H9 (cell line): ENCODE data around the gene NOL9. TPM values are rescaled to one million over a fixed set of nuclear protein-coding genes. Genes with fewer than 3 reads are reported as not detected.
A peak's percentile ranks its signal among the peaks of the same experiment; 100 is the strongest.

ENCODE experiments used
- DNase-seq: peaks from one replicate; pipeline ENCODE4 v3.0.0-alpha.2; 2017
- H2AFZ ChIP-seq: one replicate; pipeline ENCODE4 v1.6.1; 2013; ENCODE audit warnings: mild to moderate bottlenecking, low read length, control low read depth, moderate library complexity
- H2AK5ac ChIP-seq: 2 replicates; pipeline ENCODE4 v1.6.1; 2013; ENCODE audit warnings: low read length, control low read depth, mixed read lengths; ENCODE audit not compliant: insufficient read length
- H2BK120ac ChIP-seq: one replicate; pipeline ENCODE4 v1.6.1; 2013; ENCODE audit warnings: low read depth, mild to moderate bottlenecking, low read length, control low read depth, inconsistent platforms; ENCODE audit not compliant: poor library complexity, severe bottlenecking
- H2BK12ac ChIP-seq: 2 replicates; pipeline ENCODE4 v1.6.1; 2013; ENCODE audit warnings: low read length, control low read depth, mixed read lengths, low read depth; ENCODE audit not compliant: insufficient read length
- H2BK15ac ChIP-seq: 2 replicates; pipeline ENCODE4 v1.6.1; 2013; ENCODE audit warnings: low read depth, low read length, control low read depth
- H2BK20ac ChIP-seq: one replicate; pipeline ENCODE4 v1.6.1; 2013; ENCODE audit warnings: low read depth, mild to moderate bottlenecking, low read length, control low read depth, inconsistent platforms; ENCODE audit not compliant: poor library complexity, severe bottlenecking
- H2BK5ac ChIP-seq: 2 replicates; pipeline ENCODE4 v1.6.1; 2013; ENCODE audit warnings: low read length, control low read depth, mixed read lengths; ENCODE audit not compliant: insufficient read length
- H3K14ac ChIP-seq: 2 replicates; pipeline ENCODE4 v1.6.1; 2013; ENCODE audit warnings: low read length, control low read depth; ENCODE audit not compliant: insufficient read depth
- H3K18ac ChIP-seq: 2 replicates; pipeline ENCODE4 v1.6.1; 2013; ENCODE audit warnings: low read depth, mild to moderate bottlenecking, mixed read lengths, low read length, control low read depth; ENCODE audit not compliant: insufficient read length
- H3K23ac ChIP-seq: 2 replicates; pipeline ENCODE4 v1.6.1; 2013; ENCODE audit warnings: low read length, control low read depth, mixed read lengths, low read depth; ENCODE audit not compliant: insufficient read length
- H3K23me2 ChIP-seq: 2 replicates; pipeline ENCODE4 v1.6.1; 2013; ENCODE audit warnings: low read depth, mild to moderate bottlenecking, mixed read lengths, low read length, control low read depth; ENCODE audit not compliant: insufficient read length, poor library complexity, severe bottlenecking
- H3K27ac ChIP-seq: 2 replicates; pipeline ENCODE4 v1.5.1; 2013; ENCODE audit warnings: low read length, control low read depth, mixed read lengths, low read depth; ENCODE audit not compliant: insufficient read length
- H3K27me3 ChIP-seq: 2 replicates; pipeline ENCODE4 v1.6.1; 2013; ENCODE audit warnings: low read length, control low read depth, inconsistent platforms; ENCODE audit not compliant: insufficient read depth
- H3K4ac ChIP-seq: 2 replicates; pipeline ENCODE4 v1.6.1; 2013; ENCODE audit warnings: low read depth, mild to moderate bottlenecking, control low read depth, inconsistent platforms, low read length, moderate library complexity
- H3K4me1 ChIP-seq: 2 replicates; pipeline ENCODE4 v1.6.1; 2013; ENCODE audit warnings: low read length, control low read depth, inconsistent platforms; ENCODE audit not compliant: insufficient read depth
- H3K4me2 ChIP-seq: 2 replicates; pipeline ENCODE4 v1.6.1; 2013; ENCODE audit warnings: low read length, control low read depth, mixed read lengths; ENCODE audit not compliant: insufficient read length, insufficient read depth
- H3K56ac ChIP-seq: 2 replicates; pipeline ENCODE4 v1.6.1; 2013; ENCODE audit warnings: low read depth, mild to moderate bottlenecking, mixed read lengths, low read length, control low read depth; ENCODE audit not compliant: insufficient read length
- H3K79me1 ChIP-seq: 2 replicates; pipeline ENCODE4 v1.6.1; 2013; ENCODE audit warnings: low read depth, mild to moderate bottlenecking, moderate library complexity, low read length, control low read depth, inconsistent platforms; ENCODE audit not compliant: insufficient read depth, poor library complexity, severe bottlenecking
- H3K79me2 ChIP-seq: 2 replicates; pipeline ENCODE4 v1.6.1; 2013; ENCODE audit warnings: low read length, control low read depth, inconsistent platforms; ENCODE audit not compliant: insufficient read depth
- H3K9ac ChIP-seq: 2 replicates; pipeline ENCODE4 v1.6.1; 2013; ENCODE audit warnings: low read length, control low read depth, mixed read lengths; ENCODE audit not compliant: insufficient read length; ENCODE audit errors: extremely low read depth
- H3K9me3 ChIP-seq: one replicate; pipeline ENCODE4 v1.6.1; 2013; ENCODE audit warnings: low read depth, low read length, inconsistent platforms; ENCODE audit not compliant: control insufficient read depth
- H3T11ph ChIP-seq: one replicate; pipeline ENCODE4 v1.6.1; 2013; ENCODE audit warnings: mild to moderate bottlenecking, low read length, control low read depth, inconsistent platforms
- H4K20me1 ChIP-seq: one replicate; pipeline ENCODE4 v1.6.1; 2013; ENCODE audit not compliant: control insufficient read depth, insufficient read length, insufficient read depth
- H4K5ac ChIP-seq: 2 replicates; pipeline ENCODE4 v1.6.1; 2013; ENCODE audit warnings: low read depth, mild to moderate bottlenecking, mixed read lengths, low read length, control low read depth; ENCODE audit not compliant: insufficient read length
- H4K8ac ChIP-seq: replicated peaks from 2 replicates; pipeline ENCODE4 v1.6.1; 2013; ENCODE audit warnings: low read length, control low read depth, mixed read lengths, low read depth; ENCODE audit not compliant: insufficient read length
- H4K91ac ChIP-seq: 2 replicates; pipeline ENCODE4 v1.6.1; 2013; ENCODE audit warnings: low read depth, mild to moderate bottlenecking, moderate library complexity, mixed read lengths, low read length, control low read depth; ENCODE audit not compliant: insufficient read length
- H3K27ac Mint-ChIP-seq, 3 experiments: 2 replicates in 2 of 3; 3 replicates in 1 of 3; pipeline ENCODE4 v1.8.0; 2020 to 2021; ENCODE audit warnings: mixed read lengths in 3 of 3, mild to moderate bottlenecking in 1 of 3, moderate library complexity in 1 of 3
- H3K27me3 Mint-ChIP-seq: 2 replicates; pipeline ENCODE4 v1.8.0; 2021; ENCODE audit warnings: low read depth, mild to moderate bottlenecking, moderate library complexity, mixed read lengths
- H3K36me3 Mint-ChIP-seq, 3 experiments: 2 replicates in 2 of 3; 3 replicates in 1 of 3; pipeline ENCODE4 v1.8.0; 2020 to 2021; ENCODE audit warnings: low read depth in 3 of 3, mixed read lengths in 3 of 3; ENCODE audit not compliant: insufficient read depth in 1 of 3
- H3K4me1 Mint-ChIP-seq, 2 experiments: 2 replicates each; pipeline ENCODE4 v1.8.0; 2020; ENCODE audit warnings: mixed read lengths in 2 of 2
- H3K4me3 Mint-ChIP-seq, 2 experiments: 2 replicates in 1 of 2; 3 replicates in 1 of 2; pipeline ENCODE4 v1.8.0; 2020 to 2021; ENCODE audit warnings: mild to moderate bottlenecking in 2 of 2, mixed read lengths in 2 of 2, moderate library complexity in 1 of 2
- H3K9me3 Mint-ChIP-seq, 2 experiments: 2 replicates in 1 of 2; 3 replicates in 1 of 2; pipeline ENCODE4 v1.8.0; 2020; ENCODE audit warnings: mild to moderate bottlenecking in 2 of 2, mixed read lengths in 2 of 2, moderate library complexity in 1 of 2
- WGBS: extraction: QIAGEN DNeasy Blood & Tissue Kit; methylation state at CpG from one replicate; pipeline ENCODE4 v1.1.7; 2013; ENCODE audit warnings: missing lambda C conversion rate, low lambda C conversion rate, mixed read lengths; ENCODE audit not compliant: insufficient read length; ENCODE audit errors: extremely low coverage; 5-methylcytosine and 5-hydroxymethylcytosine counted together
- total RNA-seq: library from RNA; stranded (reverse); gene quantifications from 2 replicates; pipeline ENCODE4 v1.2.1, GENCODE V29; 2021
- TF ChIP-seq, protein P1 (sequence below): fragments of 200-600 bp; sonication (generic); conservative IDR thresholded peaks from 3 replicates; pipeline ENCODE4 v1.8.0; 2021; ENCODE audit warnings: antibody characterized with exemption, mild to moderate bottlenecking

NOL9 gene
- total RNA-seq, 1 experiment from 2014 or later: 50.4 TPM

DNA sequence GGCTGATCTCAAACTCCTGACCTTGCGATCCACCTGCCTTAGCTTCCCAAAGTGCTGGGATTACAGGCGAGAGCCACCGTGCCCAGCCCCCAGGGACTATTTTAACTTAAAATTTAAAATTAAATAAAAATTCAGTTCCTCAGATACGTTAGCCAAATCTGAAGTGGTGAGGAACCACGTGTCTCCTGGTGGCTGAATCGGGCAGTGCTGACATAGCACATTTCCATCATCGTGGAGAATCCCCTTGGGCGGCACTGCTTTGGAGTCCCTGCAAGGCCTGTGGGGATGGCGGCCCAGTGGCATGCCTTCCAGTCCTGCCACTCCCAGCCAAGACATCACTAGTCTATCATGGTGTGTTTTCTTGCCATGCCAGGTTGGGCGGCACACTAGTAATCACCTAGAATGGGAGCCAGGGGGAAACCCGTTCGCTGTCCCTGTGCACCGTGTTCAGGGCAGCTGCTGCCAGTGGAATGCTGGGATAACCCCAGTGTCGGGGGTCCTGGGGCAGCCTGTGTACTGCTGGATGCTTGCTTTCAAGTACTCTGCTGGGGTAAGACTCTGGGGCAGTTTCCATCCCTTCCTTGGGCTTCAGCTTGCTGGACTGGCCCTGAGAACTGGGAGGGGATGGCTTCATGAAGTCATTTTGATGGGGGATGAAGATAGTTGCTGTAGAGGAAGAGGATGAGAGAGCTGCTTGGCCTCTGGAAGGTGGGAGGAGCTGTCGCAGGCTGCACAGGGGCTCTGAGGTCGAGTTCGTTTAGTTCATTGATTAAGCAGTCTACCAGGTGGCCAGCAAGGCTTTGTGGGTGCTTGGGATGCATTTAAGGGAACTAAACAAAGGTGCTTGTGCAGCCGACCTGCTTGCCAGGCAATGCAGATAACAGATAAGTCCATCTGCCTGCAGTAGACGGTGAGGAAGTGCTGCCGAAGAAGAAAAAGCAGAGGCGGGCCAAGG, 30.1 kb upstream of the NOL9 start:
- no peak overlapping the region for H2AFZ ChIP-seq
- H3K23me2 ChIP-seq: peaks cover 7% of the 10 kb centered on the region
- no peak overlapping the region for H2BK20ac ChIP-seq
- H3K4me3 Mint-ChIP-seq: no peak overlapping the region
- no peaks in the 10 kb centered on the region for H3K9me3 ChIP-seq
- H3K4me1 Mint-ChIP-seq: peaks cover 8 to 11% of the 10 kb centered on the region in 2 experiments
- no peaks in the 10 kb centered on the region for H3K79me2 ChIP-seq
- H3K79me1 ChIP-seq: peaks cover 4% of the 10 kb centered on the region
- H2BK5ac ChIP-seq: no peak overlapping the region
- no peak overlapping the region for H3K27ac ChIP-seq
- H3K9me3 Mint-ChIP-seq: no peaks in the 10 kb centered on the region
- H4K5ac ChIP-seq: no peak overlapping the region
- no peak overlapping the region for H3K4ac ChIP-seq
- no peak overlapping the region for H4K8ac ChIP-seq
- H4K91ac ChIP-seq: no peak overlapping the region
- no peak overlapping the region for H3T11ph ChIP-seq
- H4K20me1 ChIP-seq: no peaks in the 10 kb centered on the region
- H2BK12ac ChIP-seq: no peak overlapping the region
- peak overlapping the region; percentile 8 to 80 (median 69); a peak in 3 of 7 replicates for H3K27ac Mint-ChIP-seq
- H3K27me3 Mint-ChIP-seq: no peaks in the 10 kb centered on the region
- TF ChIP-seq, protein P1, sequence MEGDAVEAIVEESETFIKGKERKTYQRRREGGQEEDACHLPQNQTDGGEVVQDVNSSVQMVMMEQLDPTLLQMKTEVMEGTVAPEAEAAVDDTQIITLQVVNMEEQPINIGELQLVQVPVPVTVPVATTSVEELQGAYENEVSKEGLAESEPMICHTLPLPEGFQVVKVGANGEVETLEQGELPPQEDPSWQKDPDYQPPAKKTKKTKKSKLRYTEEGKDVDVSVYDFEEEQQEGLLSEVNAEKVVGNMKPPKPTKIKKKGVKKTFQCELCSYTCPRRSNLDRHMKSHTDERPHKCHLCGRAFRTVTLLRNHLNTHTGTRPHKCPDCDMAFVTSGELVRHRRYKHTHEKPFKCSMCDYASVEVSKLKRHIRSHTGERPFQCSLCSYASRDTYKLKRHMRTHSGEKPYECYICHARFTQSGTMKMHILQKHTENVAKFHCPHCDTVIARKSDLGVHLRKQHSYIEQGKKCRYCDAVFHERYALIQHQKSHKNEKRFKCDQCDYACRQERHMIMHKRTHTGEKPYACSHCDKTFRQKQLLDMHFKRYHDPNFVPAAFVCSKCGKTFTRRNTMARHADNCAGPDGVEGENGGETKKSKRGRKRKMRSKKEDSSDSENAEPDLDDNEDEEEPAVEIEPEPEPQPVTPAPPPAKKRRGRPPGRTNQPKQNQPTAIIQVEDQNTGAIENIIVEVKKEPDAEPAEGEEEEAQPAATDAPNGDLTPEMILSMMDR: peak; percentile 52
- DNase-seq: no peak
- no peak overlapping the region for H3K9ac ChIP-seq
- peaks cover 6 to 33% (median 16%) of the 10 kb centered on the region in 3 experiments; a peak in 6 of 7 replicates for H3K36me3 Mint-ChIP-seq
- H3K14ac ChIP-seq: no peak overlapping the region
- H3K23ac ChIP-seq: no peak overlapping the region
- no peak overlapping the region for H2BK15ac ChIP-seq
- H2BK120ac ChIP-seq: no peak overlapping the region
- H3K4me2 ChIP-seq: no peak overlapping the region
- H3K56ac ChIP-seq: no peak overlapping the region
- no peaks in the 10 kb centered on the region for H3K27me3 ChIP-seq
- no peaks in the 10 kb centered on the region for H3K4me1 ChIP-seq
- no peak overlapping the region for H2AK5ac ChIP-seq
- H3K18ac ChIP-seq: no peak overlapping the region
- WGBS: no CpG with 5 or more reads among the region's 21 CpGs
